NCI-H2196 (cell line): Measurements from ENCODE around the gene TTC28.
"Not testable (repeated sequence)": the region's sequence is repeated elsewhere in the genome, so short reads cannot be mapped to it uniquely, and the experiment has no call there.

Experiments used
- DNase-seq: peaks from one replicate; lab custom pipeline; 2025; ENCODE audit not compliant: unreplicated experiment; lab: John Stamatoyannopoulos, UW

Gene TTC28

DNA sequence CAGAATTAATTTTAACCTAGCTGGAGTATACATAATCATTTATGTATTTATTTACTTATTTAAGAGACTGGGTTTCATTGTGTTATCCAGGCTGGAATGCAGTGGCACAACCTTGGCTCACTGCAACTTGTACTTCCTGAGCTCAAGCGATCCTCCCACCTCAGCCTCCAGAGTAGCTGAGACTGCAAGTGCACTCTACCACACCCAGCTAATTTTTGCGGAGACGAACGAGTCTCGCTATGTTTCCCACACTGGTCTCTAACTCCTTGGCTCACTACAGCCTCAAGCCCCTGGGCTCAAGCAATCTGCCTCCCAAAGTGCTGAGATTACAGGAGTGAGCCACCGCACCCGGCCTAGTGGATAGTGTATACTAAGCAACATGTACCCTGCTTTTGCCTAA lies 1.5 kb downstream of the TTC28 start:
- DNase-seq: not testable (repeated sequence)

DNA sequence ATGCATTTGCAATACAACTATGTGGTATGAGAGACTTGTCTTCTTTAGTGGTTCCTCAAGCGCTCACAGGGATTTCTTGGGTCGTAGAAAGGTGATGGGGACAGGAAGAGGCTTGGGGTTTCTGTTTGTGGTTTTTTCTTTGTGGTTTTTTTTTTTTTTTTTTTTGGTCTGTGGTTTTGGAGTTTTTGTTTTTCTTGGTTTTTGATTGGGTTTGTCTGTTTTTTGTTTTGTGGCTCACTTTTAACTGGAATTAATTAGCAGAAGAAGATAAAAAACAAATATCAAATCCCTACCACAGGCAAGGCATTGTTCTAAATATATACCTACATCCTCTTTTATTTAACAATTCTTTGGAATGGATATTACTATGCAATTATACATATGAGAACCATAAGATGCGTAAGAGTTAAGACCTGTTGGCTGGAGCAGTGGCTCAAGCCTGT lies 5.5 kb downstream of the TTC28 start:
- DNase-seq: no peak

DNA sequence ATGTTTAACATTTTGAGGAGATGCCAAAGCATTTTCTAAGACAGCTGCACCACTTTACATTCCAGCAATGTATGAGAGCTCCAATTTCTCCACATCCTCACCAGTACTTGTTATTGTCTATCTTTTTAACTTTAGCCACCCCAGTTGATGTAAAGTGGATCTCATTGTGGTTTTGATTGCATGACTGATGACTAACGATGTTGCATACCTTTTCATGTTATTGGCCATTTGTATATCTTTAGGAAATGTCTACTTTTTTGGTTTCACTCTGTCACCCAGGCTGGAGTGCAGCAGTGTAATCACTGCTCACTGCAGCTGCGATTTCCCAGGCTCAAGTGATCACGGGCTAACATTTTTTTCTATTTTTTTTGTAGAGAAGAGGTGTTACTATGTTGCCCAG lies 8.9 kb downstream of the TTC28 start:
- no peak for DNase-seq

DNA sequence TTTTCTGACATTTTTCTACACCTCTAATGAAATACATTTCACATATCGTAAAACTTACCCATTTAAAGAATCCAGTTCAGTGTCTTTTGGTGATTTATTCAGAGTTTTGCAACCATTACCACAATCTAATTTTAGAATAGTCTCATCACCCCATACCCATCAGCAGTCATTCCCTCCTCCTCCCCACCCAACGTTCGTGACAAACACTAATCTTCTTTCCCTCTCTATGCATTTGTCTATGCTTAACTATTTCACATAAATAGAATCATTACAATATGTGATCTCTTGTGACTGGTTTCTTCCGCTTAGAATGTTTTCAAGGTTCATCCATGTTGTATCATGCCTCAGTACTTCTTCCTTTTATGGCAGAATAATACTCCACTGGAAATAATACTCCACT lies 9.5 kb downstream of the TTC28 start:
- DNase-seq: no peak

DNA sequence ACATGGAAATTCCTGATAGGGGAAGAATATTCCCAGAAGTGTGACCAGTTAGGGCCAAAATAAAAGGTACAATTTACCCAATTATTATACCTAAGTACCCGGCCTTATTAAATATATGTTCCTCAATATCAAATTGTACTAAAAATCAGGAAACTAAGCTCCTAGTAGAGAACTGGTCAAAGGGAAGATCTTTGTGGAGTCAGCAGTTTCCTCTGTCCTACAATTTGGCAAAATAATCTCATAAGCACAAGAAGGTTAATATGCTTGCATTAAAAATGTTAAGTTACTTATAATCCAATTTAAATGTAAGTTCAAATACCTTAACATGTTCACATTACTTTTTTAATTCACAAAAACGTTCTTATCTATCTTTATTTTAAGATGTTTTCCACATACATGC lies 10.3 kb downstream of the TTC28 start:
- DNase-seq: no peak

DNA sequence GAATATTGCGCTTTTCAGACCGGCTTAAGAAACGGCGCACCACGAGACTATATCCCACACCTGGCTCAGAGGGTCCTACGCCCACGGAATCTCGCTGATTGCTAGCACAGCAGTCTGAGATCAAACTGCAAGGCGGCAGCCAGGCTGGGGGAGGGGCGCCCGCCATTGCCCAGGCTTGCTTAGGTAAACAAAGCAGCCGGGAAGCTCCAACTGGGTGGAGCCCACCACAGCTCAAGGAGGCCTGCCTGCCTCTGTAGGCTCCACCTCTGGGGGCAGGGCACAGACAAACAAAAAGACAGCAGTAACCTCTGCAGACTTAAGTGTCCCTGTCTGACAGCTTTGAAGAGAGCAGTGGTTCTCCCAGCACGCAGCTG lies 16.1 kb downstream of the TTC28 start:
- DNase-seq: not testable (repeated sequence)

DNA sequence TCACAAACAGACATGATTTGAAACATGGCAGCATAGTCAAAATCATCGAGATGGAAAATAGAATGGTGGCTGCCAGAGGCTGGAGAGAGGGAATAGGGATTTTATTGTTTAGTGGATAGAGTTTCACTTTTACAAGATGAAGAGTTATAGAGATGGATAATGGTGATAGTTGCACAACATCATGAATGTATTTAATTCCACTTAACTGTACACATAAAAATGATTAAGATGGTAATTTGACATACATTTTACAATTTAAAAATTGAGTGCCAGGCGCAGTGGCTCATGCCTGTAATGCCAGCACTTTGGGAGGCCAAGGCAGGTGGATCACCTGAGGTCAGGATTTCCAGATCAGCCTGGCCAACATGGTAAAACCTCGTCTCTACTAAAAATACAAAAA lies 21.2 kb downstream of the TTC28 start:
- no peak for DNase-seq

DNA sequence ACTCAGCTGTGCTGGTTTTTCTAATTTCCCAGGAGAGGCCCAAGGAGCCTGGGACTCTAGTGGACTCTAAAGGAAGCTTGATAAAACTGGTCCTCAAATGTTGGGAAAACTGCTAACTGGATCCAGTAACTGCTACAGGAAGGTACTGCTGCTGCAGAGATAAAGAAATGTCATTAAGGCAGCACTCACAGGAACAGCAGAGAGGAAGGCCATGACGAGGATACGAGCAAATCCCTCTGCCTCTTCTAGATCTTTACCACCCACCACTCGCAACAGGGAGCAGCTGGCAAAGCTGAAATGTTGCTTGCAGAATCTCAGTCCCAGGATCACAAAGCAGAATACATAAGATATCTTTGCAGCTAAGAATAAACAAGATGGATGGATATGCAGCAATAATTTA lies 23.5 kb downstream of the TTC28 start:
- DNase-seq: no peak

DNA sequence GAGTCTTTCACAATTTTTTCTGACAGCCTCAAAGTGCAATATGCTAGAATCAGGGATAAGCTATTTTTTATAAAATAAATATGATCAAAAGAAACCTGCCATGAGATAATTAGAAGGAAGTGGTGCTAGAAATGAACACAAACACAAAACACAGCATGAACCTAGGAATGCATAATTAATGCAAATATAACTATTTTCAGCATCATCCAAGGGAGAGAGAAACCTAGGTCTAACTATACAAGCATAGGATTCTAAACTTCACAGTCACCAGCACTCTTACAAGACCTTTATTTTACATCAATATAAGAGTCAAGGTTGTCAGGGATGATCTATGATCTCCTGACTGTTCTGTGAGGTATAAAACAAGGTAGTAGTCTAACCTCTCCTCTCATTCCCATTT lies 29.2 kb downstream of the TTC28 start:
- DNase-seq: no peak

DNA sequence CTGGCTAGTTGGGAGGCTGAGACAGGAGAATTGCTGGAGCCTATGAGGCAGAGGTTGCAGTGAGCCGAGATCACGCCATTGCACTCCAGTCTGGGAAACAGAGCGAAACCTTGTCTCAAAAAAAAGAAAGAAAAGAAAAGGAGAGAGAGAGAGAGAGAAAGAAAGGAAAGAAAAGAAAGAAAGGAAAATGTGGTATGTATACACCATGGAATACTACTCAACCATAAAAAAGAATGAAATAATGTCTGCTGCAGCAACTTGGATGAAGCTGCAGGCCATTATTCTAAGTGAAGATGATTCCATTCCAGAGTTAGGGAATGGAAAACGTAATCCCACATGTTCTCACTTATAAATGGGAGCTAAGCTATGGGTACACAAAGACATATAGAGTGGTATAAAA lies 30.8 kb downstream of the TTC28 start:
- no peak for DNase-seq

DNA sequence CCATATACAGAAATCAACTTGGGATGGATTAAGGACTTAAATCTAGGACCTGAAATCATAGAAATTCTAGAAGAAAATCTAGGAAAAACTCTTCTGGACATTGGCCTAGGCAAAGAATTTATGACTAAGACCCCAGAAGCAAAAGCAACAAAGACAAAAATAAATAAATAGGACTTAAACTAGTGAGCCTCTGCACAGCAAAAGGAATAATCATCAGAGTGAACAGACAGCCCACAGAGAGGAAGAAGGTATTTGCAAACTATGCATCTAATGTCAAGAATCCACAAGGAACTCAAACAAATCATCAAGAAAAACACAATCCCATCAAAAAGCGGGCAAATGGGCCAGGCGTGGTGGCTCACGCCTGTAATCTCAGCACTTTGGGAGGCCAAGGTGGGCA lies 32.4 kb downstream of the TTC28 start:
- DNase-seq: no peak

DNA sequence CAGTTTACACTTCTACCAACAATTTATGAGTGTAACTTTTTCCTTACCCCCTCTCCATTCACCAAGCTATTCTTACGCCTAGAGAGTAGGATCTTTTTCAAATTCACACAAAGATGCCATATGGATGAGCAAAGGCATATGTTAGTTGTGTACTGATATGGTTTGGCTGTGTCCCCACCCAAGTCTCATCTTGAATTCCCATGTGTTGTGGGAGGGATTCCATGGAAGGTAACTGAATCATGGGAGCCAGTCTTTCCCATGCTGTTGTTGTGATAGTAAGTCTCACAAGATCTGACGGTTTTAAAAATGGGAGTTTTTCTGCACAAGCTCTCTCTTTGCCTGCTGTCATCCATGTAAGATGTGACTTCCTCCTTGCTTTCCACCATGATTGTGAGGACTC lies 40.3 kb downstream of the TTC28 start:
- no peak for DNase-seq

DNA sequence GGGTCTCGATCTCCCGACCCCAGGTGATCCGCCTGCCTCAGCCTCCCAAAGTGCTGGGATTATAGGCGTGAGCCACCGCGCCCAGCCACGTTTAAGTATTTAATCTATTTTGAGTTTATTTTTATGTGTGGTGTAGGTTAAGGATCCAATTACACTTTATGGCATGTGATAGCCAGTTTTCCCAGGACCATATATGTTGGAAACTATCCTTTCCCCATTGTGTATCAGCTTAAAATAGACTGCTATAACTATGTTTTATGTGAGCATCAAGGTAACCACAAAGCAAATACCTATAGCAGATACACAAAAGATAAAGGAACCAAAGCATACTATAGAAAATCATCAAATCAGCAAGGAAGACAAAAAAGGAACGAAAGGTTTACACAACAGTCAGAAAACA lies 42.4 kb downstream of the TTC28 start:
- no peak for DNase-seq

DNA sequence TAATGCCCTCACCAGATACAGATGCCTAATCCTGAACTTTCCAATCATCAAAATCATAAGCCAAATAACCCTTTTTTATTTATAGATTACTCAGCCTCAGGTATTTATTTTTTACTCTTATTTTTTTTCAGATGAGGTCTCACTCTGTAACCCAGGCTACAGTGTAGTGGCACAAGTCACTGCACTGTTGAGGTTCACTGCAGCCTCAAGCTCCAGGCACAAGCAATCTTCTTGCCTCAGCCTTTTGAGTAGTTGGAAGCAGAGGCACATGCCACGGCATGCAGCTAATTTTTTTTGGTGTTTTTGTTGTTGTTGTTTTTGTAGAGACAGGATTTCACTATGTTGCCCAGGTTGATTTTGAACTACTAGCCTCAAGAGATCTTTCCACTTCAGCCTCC lies 49.5 kb downstream of the TTC28 start:
- DNase-seq: no peak

DNA sequence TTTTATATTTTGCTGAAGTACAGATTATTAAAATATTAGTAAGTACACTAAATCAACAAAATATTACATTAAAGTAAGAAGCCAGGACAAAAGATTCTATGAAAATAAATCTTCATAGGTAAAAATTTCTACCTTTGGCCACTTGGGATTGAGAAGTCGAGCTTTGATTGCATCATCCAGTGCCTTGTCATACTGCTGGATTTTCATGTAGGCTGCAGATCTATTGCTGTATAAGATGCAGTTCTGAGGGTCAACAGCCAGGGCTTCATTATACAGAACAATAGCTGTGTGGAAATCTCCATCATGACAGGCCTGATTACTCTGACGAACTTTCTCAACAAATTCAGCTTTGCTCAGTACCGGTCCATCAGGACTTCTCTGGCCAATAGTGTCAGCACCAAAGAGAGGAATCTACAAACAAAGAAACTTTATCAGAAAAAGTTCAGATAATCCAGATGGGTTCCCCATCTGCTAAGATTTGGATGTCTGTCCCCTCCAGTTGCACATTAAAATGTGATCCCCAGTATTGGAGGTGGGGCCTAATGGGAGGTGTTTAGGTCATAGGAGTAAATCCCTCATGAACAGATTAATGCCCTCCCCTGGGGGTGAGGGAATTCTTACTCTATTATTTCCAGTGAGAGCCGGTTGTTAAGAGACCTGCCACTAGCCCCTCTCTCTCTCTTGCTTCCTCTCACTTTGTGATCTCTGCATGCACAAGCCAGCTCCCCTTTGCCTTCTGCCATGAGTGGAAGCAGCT lies 50.0 kb downstream of the TTC28 start:
- no peak for DNase-seq

DNA sequence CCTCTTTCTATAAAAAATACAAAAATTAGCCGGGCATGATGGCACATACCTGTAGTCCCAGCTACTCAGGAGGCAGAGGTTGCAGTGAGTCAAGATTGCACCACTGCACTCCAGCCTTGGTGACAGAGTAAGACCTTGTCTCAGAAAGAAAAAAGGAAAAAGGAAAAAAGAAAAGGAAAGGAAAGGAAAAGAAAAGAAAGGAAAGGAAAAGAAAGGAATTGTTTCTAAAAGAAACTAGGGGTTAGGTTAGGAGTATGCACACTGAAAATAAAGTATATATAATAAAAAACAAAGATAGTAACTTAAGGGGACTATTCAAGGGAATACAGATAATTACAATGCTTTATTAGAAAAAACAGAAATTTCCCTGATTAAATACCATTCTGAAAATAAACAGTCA lies 50.9 kb downstream of the TTC28 start:
- no peak for DNase-seq

DNA sequence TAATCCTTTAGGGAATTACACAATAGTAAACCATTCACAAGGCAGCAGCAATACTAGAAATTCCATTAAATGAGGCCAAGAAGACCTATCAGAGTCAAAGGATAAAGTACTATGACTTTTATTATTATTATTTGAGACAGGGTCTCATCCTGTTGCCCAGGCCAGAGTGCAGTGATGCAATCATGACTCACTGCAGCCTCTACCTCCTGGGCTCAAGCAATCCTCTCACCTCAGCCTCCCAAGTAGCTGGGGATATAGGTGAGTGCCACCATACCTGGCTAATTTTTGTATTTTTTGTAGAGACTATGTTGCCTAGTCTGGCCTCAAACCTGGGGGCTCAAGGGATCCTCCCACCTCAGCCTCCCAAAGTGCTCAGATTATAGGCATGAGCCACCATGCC lies 51.8 kb downstream of the TTC28 start:
- DNase-seq: no peak

DNA sequence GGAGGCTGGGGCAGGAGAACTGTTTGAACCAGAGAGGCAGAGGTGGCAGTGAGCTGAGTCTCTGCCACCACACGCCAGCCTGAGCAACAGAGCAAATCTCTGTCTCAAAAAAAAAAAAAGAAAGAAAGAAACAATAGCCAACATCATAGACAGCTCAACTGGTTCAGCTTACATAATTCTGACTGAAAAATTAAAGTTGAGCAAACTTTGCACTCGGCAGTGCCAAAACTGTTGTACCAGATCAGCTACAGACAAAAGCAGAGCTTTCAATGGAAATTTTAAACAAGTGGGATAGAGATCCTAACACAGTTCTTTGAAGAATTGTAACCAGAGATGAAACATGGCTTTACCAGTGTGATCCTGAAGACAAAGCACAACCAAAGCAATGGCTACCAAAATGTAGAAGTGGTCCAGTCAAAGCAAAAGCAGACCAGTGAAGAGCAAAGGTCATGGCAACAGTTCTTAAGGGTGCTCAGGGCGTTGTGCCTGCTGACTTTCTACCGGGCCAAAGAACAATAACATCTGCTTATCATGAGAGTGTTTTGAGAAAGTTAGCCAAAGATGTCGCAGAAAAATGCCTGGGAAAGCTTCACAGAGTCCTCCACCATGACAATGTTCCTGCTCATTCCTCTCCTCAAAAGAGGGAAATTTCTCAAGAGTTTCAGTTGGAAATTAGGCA lies 59.3 kb downstream of the TTC28 start:
- no peak for DNase-seq

DNA sequence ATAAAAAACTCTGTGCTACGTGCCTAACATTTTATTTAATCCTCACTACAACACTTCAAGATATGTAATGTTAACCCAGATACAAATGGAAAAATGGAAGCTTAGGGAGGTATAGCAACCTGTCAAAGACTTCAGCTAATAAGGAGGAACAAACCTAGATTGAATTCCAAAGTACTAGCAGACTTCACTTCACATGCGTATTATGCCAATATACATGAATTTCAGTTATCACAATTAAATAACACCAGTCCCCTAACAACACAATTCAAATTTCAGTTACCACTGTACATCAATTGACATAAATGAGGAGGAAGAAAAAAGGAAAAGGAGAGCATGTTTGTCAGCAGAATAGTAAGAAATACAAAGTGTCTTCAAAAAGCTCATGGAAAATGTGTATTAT lies 60.4 kb downstream of the TTC28 start:
- DNase-seq: no peak

DNA sequence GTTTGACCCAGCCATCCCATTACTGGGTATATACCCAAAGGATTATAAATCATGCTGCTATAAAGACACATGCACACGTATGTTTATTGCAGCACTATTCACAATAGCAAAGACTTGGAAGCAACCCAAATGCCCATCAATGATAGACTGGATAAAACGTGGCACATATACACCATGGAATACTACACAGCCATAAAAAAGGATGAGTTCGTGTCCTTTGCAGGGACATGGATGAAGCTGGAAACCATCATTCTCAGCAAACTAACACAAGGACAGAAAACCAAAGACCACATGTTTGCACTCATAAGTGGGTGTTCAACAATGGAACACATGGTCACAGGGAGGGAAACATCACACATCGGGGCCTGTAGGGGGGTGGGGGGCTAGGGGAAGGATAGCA lies 64.2 kb downstream of the TTC28 start:
- DNase-seq: not testable (repeated sequence)

DNA sequence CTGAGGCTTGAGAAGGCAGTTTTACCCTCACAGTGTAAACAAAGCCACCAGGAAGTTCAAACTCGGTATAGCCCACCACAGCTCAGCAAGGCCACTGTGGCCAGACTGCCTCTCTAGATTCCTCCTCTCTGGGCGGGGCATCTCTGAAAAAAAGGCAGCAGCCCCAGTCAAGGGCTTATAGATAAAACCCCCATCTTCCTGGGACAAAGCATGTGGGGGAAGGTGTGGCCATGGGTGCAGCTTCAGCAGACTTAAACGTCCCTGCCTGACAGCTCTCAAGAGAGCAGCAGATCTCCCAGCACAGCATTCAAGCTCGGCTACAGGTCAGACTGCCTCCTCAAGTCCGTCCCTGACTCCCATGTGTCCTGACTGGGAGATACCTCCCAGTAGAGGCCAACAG lies 69.7 kb downstream of the TTC28 start:
- DNase-seq: no peak

DNA sequence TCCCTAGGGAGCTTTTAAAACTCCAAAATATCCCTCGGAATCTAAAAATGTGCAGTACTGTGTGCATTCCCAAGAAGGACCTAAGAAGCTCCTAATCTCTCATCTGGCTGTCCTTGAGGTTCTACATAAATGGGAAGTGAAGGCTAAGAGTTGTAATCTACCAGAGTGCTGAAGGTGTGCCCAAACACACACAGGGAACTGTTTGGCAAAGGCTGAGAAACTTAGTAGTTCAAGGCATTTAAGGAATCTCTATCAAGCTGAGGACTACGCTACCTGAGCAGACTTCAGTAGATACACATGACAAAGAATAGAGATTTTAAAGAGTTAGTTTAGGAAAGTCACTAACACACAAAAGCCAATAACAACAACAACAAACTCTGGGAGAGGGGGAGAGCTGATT lies 71.1 kb downstream of the TTC28 start:
- DNase-seq: no peak

DNA sequence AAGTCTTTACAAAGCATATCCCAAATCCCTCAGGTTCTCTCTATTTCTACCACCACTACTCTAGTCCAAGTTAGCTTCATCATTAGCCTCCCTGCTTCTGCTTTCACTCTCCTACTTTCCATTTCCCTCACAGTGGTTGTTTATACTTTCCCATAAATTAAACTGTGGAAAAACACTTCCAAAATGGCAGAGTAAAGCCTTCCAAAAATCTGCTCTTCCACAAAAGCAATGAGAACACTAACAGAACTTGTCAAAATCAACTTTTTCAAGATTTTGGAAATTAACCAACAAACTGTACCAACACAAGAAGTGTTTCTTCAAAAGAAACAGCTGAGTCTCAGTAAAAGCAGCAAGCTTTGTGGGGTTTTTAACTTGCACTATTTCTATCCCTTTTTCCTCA lies 71.8 kb downstream of the TTC28 start:
- DNase-seq: no peak
